Stimulated activated CD4-positive, alpha-beta T cell treated with anti-CD3 and anti-CD28 coated beads, Interleukin-4, amount 100 ng/mL, for 4 hours (primary cell): ENCODE measurements around the gene ZNF574.

Experiments
- DNase-seq, 2 experiments: peaks; one replicate each; pipeline ENCODE4 v3.0.0-alpha.2; 2020

ZNF574 gene

GRCh38 chr19:42129399-42130253 lies 53.7 kb downstream of the ZNF574 start:
- no peak for DNase-seq

GRCh38 chr19:42130254-42130573 lies 54.2 kb downstream of the ZNF574 start:
- DNase-seq = no peak
